PC-3 (cell line): ENCODE data around the gene GLI1.
"Not testable (repeated sequence)": the region's sequence is repeated elsewhere in the genome, so short reads cannot be mapped to it uniquely, and the experiment has no call there.

Experiments used
- EZH2phosphoT487 ChIP-seq: fragments of 300-600 bp; sonication (generic); IDR thresholded peaks from 2 replicates; pipeline ENCODE4 v1.6.1; 2018; ENCODE audit warnings: mild to moderate bottlenecking, antibody characterized with exemption, low read length, borderline replicate concordance
- TF ChIP-seq, protein P1 (sequence below): fragments of 300-600 bp; sonication (generic); conservative IDR thresholded peaks from 2 replicates; pipeline ENCODE4 v1.5.1; 2017; ENCODE audit warnings: antibody characterized with exemption, low read depth, mild to moderate bottlenecking, low read length

DNA sequence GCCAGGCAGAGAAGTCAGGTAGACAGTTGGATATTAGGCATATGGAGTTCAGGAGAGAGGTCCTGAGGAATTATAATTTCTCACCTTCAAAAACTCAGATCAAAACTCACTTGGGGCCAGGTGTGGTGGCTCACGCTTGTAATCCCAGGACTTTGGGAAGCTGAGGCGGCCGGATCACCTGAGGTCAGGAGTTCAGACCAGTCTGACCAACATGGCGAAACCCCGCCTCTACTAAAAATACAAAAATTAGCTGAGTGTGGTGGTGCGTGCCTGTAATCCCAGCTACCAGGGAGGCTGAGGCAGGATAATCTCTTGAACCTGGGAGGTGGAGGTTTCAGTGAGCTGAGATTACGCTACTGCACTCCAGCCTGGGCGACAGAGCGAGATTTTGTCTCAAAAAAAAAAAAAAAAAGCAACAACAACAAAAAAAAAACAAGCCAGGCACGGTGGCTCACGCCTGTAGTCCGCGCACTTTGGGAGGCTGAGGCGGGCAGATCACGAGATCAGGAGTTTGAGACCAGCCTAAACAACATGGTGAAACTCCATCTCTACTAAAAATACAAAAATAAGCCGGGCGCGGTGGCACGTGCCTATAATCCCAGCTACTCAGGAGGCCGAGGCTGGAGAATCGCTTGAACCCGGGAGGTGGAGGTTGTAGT is 42.9 kb downstream of the GLI1 start:
- TF ChIP-seq, protein P1, sequence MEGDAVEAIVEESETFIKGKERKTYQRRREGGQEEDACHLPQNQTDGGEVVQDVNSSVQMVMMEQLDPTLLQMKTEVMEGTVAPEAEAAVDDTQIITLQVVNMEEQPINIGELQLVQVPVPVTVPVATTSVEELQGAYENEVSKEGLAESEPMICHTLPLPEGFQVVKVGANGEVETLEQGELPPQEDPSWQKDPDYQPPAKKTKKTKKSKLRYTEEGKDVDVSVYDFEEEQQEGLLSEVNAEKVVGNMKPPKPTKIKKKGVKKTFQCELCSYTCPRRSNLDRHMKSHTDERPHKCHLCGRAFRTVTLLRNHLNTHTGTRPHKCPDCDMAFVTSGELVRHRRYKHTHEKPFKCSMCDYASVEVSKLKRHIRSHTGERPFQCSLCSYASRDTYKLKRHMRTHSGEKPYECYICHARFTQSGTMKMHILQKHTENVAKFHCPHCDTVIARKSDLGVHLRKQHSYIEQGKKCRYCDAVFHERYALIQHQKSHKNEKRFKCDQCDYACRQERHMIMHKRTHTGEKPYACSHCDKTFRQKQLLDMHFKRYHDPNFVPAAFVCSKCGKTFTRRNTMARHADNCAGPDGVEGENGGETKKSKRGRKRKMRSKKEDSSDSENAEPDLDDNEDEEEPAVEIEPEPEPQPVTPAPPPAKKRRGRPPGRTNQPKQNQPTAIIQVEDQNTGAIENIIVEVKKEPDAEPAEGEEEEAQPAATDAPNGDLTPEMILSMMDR = not testable (repeated sequence)
- TF ChIP-seq EZH2phosphoT487 = not testable (repeated sequence)
